HUDEP-2 (cell line): ENCODE measurements around the gene DUSP14.

ENCODE experiments used
- DNase-seq, 76 experiments: peaks; one replicate each; lab custom pipeline; 2025; ENCODE audit not compliant: unreplicated experiment in 76 of 76; lab: John Stamatoyannopoulos, UW

The DUSP14 gene

DNA sequence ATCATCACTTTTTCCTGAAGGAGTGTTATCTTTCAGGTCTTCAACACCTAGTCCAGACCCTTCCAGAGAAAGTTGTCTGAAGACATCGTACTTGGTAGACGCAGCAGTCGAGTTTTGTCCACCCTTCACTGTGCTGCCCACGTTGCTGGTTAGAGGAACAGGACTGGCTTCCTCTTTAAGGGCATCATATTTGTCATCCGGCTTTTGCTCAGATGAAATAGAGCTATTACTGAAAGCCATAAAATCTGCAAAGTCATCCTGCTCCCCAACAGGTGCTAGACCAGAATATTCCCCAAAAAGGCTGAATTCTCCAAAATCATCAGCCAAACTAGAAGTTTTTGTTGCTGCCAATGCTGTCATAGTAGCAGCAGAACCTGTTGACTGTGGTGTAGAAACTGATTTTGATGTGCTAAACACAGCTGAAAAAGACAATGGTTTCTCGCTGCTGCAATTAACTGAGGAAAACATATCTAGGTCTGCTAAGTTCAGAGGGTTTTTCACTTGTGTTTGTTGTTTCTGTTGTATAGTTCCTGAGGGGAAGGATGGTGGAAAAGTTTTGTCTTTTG is 63.8 kb downstream of the DUSP14 start:
- DNase-seq, result no peak

- no peak for DNase-seq
These were observed 65.7 kb downstream of the DUSP14 start for GRCh38 chr17:37555386-37555785.

DNA sequence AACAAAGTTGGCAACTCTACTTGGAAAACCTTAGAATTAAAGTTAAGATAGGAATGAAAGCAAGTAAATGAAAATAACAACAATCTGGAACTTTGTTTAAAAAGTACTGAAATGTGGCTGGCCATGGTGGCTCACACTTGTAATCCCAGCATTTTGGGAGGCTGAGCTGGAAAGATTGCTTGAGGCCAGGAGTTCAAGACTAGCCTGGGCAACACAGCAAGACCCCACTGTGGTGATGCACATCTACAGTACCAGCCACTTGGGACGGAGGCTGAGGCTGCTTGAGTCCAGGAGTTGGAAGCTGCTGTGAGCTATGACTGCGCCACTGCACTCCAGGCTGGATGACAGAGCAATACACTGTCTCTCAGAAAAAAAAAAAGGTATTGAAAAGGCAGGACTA is 67.8 kb downstream of the DUSP14 start:
- no peak for DNase-seq

- no peak for DNase-seq
These were observed 68.6 kb downstream of the DUSP14 start for GRCh38 chr17:37558299-37558698.

DNA sequence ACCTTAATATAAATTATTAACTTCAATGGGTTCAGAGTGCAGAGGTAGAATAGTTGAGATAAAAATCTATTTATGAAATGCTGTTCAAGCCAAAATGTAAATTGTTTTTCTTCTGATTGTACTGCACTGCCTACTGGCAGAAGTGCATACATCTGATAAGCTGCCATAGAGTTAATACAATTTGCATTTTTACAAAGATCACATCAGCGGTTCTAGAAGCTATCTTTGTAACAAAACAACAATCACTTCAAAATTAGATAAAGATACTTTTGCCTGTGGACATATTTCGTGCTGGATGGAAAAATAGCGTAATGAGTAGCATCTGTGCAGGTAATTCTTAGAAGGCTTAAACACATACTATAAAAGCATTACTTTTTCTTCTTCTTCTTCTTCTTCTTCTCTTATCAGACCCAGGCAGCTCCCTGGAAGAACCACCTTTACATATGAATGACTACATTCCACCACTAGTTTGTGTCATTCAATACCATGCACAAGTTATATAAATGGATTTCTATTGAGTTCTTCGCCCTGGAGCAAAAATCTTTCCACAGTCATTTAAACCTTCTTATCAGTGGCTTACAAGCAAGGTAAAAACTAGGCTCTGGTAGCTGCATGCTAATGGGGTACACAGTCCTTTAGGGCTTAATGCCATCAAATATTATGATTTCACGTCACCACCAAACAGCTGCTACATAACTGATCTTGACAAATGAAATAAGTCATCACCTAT is 72.5 kb downstream of the DUSP14 start:
- peak in 3 of 76 experiments; percentile 0 to 6 (median 2) for DNase-seq
